A549 treated with ZK216348 at 1 μM for 4 hours (cell line): ENCODE measurements around the gene YY2. TPM values are rescaled to one million over a fixed set of nuclear protein-coding genes. Genes with fewer than 3 reads are reported as not detected.

Experiments used
- total RNA-seq: library from RNA; stranded (reverse); fragments of 200-300 nt; extraction: Qiagen RNA extraction; gene quantifications from 5 replicates; pipeline ENCODE4 v1.2.3, GENCODE V29; 2022; ENCODE audit warnings: low read depth

YY2 gene
- total RNA-seq = 1.9 to 2.8 TPM (median 2.4 TPM) in 5 replicates

DNA sequence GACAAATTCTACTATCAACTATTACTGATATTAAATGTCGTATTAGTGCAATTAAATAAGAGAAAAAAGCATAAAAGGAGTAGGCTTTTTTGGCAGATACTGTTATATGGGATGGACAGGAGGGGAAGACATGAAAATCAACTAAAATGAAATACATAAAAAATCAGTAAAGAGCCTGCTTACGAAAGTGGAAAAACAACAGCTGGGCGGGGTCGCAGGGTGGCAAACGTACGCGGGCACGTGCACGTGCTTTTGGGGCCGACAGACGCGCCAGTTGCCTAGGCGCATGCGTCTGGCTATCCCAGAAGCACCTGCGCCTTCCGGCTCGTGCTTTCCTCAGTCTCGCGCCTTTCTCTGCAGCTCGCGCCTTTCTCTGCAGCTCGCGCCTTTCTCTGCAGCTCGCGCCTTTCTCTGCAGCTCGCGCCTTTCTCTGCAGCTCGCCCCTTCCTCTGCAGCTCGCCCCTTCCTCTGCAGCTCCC is at the start of gene YY2:
YY2 (plus strand) TSS at position 51 of the 479 bp plus-strand sequence. CDS start 498 bp downstream, outside the sequence.

DNA sequence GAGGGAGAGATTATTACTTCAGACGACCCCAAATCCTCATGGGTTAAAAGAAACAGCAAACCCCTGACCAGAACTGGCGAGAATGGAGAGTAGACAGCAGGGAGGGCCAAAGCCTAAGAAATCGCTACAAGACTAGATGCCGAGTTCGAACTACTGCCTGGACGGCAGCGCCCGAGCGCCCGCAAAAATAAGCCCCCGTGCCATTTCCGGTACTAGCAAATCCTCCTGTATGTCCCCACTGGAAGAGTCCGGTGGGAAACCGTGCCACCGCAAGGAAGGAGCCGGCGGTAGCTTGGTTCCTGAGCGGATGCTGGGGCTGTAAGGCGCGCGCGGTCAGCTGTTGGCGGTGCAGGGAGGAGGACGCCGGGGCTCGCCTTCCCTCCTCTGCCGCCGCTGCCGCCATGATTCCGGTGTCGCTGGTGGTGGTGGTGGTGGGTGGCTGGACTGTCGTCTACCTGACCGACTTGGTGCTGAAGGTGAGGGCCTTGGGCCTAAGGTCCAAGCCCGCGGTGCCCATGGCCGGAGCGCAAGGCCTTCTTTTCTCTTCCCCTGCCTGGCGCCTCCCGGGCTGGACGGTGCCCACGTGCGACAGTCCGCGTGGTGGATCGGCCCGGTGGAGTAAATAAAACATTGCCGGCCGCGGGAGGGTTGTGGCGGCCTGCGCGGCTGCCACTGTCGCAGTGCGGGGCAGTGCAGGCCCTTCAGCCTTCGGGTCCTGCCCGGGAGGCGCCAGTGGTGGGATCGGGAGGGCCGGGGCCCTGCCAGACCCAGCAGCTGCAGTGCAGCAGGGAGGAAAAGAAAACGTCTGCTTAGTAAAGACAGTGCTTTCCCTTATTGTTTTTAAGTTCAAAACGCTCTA is 16.2 kb upstream of the YY2 start, which contains the start of gene MBTPS2:
MBTPS2 (plus strand) TSS at position 284 of the 859 bp plus-strand sequence; CDS start at position 402, 118 bp downstream.

Other genes with a start within 250 kb of the YY2 start
- not detected in 5 replicates for gene KLHL34, start 197.7 kb upstream of the YY2 start, total RNA-seq
- gene SMPX, start 97.9 kb upstream of the YY2 start, total RNA-seq = not detected in 5 replicates
- gene MBTPS2, start 16.4 kb upstream of the YY2 start, total RNA-seq = 15.4 to 30.1 TPM (median 23.9 TPM) in 5 replicates
- 190 to 237 TPM (median 200 TPM) in 5 replicates for gene SMS, start 84.7 kb downstream of the YY2 start, total RNA-seq
- gene PHEX, start 176.3 kb downstream of the YY2 start, total RNA-seq = 0.28 to 0.62 TPM (median 0.43 TPM) in 5 replicates